ACC112 (cell line): ENCODE data around the gene RASD2.

Experiments
- H2AFZ ChIP-seq: fragments of 200-600 bp; sonication (generic); one replicate; pipeline ENCODE4 v1.6.0; 2017; ENCODE audit warnings: antibody characterized with exemption, low read length; ENCODE audit not compliant: unreplicated experiment
- H3K27ac ChIP-seq: fragments of 200-600 bp; sonication (generic); 2 replicates; pipeline ENCODE4 v1.5.1; 2014; ENCODE audit warnings: low read depth, mild to moderate bottlenecking, antibody characterized with exemption, low read length, moderate library complexity
- H3K27me3 ChIP-seq: fragments of 200-600 bp; sonication (generic); 2 replicates; pipeline ENCODE4 v1.6.1; 2014; ENCODE audit warnings: mild to moderate bottlenecking, antibody characterized with exemption, low read length, moderate library complexity, mixed read lengths; ENCODE audit not compliant: insufficient read depth
- H3K36me3 ChIP-seq: fragments of 200-600 bp; sonication (generic); 2 replicates; pipeline ENCODE4 v1.6.1; 2016; ENCODE audit warnings: mild to moderate bottlenecking, antibody characterized with exemption, low read length, moderate library complexity, mixed read lengths; ENCODE audit not compliant: insufficient read depth
- H3K4me1 ChIP-seq: fragments of 200-600 bp; sonication (generic); one replicate; pipeline ENCODE4 v1.6.1; 2016; ENCODE audit warnings: low read length, mixed read lengths; ENCODE audit not compliant: insufficient read depth, unreplicated experiment, control insufficient read depth
- H3K4me3 ChIP-seq: fragments of 200-600 bp; sonication (generic); 2 replicates; pipeline ENCODE4 v1.5.1; 2014; ENCODE audit warnings: mild to moderate bottlenecking, low read depth, low read length
- H3K79me2 ChIP-seq: fragments of 200-600 bp; sonication (generic); one replicate; pipeline ENCODE4 v1.6.0; 2016; ENCODE audit warnings: low read length; ENCODE audit not compliant: control insufficient read depth, unreplicated experiment, insufficient read depth

RASD2 gene

DNA sequence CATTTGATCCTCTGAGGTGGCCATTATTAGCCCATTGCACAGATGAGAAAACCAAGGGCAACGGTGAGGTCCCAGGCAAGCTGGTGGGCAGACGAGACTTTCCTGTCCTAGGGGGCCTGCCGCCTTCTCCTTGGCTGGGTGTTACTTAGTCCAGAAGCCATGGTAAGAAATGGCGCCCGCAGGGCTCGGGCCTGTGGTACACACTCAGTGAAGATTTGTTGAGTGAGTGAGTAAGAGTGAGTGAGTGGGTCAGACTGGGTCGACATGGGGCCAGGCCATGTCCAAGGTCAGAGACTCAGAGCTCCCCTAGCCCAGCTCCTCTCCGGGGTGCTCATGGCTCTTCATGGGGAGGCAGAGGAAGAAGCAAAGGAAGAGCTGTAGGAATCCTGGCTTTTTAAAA is 36.0 kb downstream of the RASD2 start:
- H3K79me2 ChIP-seq: no peaks in the 10 kb centered on the region
- no peaks in the 10 kb centered on the region for H3K4me1 ChIP-seq
- H2AFZ ChIP-seq: no peak overlapping the region
- H3K27ac ChIP-seq: no peak overlapping the region
- H3K4me3 ChIP-seq: no peak overlapping the region
- no peaks in the 10 kb centered on the region for H3K27me3 ChIP-seq
- no peaks in the 10 kb centered on the region for H3K36me3 ChIP-seq

DNA sequence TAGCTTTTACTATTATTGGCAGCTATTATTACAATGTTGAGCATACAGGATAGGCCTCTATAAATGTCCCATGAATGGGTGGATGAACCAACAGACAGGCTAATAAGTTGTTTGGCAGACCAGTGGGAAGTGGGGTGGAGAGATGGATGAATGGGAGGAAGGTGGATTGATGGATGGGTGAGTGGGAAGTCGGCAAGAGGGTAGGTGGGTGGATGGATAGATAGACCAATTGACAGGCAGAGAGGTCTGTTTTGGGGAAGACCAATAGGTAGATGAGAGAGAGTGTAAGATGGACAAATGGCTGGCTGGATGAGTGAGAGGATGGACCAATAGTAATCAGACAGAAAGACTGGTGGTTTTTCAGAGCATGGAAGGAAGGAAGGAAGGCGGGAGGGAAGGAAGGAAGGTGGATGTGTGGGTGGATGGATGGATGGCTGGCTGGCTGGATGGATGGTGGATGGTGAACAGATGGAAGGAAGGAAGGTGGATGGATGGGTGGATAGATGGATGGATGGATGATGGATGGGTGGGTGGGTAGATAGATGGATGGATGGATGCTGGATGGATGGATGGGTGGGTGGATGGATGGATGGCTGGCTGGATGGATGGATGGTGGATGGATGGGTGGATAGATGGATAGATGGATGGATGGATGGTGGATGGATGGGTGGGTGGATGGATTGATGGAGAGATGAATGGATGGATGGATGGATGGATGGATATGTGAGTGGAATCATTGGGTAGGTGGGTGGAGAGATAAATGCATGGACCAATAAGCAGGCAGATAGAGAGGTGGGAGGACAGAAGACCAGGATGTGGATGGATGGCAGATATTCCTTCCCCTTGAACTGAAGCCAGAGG is 37.4 kb downstream of the RASD2 start:
- Histone ChIP-seq H3K79me2 (no peaks in the 10 kb centered on the region), H3K4me3 (no peak overlapping the region), H3K36me3 (no peaks in the 10 kb centered on the region), H3K27me3 (no peaks in the 10 kb centered on the region), H3K27ac (no peak overlapping the region), H2AFZ (no peak overlapping the region), H3K4me1 (no peaks in the 10 kb centered on the region)

DNA sequence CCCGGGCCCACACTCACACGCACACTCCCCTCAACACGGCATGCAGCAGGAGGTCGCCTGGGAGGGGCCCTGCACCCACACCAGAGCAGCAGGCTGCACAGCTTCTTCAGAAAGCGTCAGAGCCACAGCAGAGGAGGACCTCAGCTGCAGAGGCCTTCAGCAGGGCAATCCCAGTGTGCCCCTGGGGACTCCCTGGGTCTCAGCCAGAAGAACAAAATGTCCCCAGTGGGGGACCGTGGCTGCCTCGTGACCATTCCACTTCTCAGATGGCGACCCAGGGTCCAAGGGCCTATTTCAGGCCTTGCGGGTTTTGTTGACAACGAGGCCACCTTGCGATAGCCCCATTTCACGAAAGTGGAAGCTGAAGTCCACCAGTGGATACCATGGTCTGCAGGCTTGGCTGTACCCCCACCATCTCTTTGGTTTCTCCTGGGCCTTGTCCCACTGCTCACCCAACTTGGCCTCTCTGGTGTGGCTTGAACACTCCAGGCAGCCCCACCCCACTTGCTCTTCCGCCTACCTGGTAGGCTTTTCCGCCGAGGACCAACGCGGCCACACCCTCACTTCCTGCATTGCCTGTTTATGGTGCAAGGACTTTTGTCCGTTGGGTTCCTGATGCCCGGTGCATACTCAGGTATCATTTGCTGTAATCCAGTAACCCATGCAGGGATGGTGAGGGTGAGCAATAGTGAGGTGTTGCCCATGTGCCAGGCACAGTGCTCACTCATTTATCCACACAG is 38.4 kb downstream of the RASD2 start:
- Histone ChIP-seq H3K36me3 (no peaks in the 10 kb centered on the region), H2AFZ (no peak overlapping the region), H3K27ac (no peak overlapping the region)

DNA sequence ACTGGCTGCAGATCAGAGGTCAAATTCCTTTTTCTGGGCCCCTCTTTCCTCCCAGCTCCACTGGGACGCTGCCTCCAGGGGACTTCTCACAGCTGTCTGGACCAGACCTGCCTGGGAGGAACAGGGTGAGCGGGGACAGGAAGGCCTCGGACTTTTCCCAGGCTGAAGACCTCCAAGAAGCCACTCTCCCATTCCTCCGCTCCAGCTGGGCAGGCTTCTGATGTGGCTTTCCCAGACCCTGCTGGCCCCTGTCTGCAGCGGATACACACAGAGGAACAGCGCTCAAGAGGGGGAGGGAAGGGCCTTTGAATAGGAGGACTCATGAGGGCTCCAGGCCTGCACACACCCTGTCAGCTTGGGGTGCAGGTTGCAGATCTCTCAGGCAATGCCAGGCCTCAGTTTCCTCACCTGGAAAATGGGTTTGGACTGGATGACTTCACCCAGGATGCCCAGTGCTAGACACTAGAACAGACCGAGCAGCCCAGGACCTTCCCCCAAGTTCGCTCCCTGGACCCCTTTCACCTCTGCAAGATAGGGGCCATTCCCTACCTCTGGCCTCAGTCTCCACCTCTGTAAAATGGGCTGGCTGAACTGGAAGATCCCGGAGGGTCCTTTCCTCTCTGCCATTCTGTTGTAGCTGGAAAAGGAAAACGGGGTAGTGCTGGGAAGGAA is 39.9 kb downstream of the RASD2 start:
- Histone ChIP-seq H3K27ac (no peak overlapping the region), H3K4me1 (no peaks in the 10 kb centered on the region), H2AFZ (no peak overlapping the region), H3K27me3 (no peaks in the 10 kb centered on the region), H3K36me3 (no peaks in the 10 kb centered on the region), H3K79me2 (no peaks in the 10 kb centered on the region), H3K4me3 (no peak overlapping the region)

More for the DNA sequence above, 38.4 kb downstream of the RASD2 start:
- no peaks in the 10 kb centered on the region for H3K4me1 ChIP-seq
- H3K27me3 ChIP-seq: no peaks in the 10 kb centered on the region
- no peaks in the 10 kb centered on the region for H3K79me2 ChIP-seq
- no peak overlapping the region for H3K4me3 ChIP-seq

DNA sequence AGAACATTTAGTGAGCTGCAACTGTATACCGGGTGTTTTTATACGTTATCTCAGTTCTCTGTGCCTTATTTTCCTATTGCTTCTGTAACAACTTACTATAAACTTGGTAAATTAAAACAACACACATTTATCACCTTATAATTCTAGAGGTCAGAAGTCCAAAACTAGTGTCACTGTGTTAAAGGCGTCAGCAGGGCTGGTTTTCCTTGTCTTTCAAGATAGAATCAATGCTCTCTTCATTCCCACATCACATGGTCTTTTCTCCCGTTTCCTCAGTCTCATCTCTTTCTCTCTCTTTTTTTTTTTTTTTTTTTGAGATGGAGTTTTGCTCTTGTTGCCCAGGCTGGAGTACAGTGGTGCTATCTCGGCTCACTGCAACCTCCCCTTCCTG is 40.4 kb downstream of the RASD2 start:
- no peak overlapping the region for H3K27ac ChIP-seq
- no peaks in the 10 kb centered on the region for H3K36me3 ChIP-seq
- no peak overlapping the region for H2AFZ ChIP-seq
- no peaks in the 10 kb centered on the region for H3K27me3 ChIP-seq
- no peak overlapping the region for H3K4me3 ChIP-seq
- H3K4me1 ChIP-seq: no peaks in the 10 kb centered on the region
- no peaks in the 10 kb centered on the region for H3K79me2 ChIP-seq

DNA sequence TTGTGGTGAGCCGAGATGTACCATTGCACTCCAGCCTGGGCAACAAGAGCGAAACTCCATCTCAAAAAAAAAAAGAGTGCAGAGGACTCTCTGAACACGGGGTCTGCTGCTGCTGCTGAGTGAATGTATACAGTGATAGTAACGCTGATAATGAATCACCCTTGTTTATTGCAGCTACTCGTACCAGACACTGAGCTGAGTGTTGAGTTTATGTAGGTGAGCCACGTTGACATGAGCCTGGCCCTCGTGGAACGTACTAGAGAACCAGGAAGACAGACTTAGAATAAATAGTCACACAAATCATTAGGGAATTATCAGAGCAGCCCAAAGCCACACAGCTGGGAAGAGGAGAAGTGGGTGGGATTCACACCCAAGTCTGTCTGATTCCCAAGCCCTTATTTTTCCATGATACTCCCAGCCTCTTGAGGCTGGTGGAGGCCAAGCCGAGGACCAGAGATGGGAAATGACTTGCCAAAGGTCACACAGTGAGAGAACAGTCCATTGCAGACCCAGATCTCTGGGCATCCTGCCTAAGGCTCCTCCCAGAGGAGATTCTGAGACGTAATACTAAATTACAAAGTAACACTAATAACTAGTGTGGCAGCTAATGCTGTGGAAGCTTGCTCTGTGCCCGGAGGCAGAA is 41.7 kb downstream of the RASD2 start:
- Histone ChIP-seq H2AFZ (no peak overlapping the region), H3K79me2 (no peaks in the 10 kb centered on the region), H3K27me3 (no peaks in the 10 kb centered on the region), H3K4me3 (no peak overlapping the region), H3K27ac (no peak overlapping the region), H3K36me3 (no peaks in the 10 kb centered on the region), H3K4me1 (no peaks in the 10 kb centered on the region)

DNA sequence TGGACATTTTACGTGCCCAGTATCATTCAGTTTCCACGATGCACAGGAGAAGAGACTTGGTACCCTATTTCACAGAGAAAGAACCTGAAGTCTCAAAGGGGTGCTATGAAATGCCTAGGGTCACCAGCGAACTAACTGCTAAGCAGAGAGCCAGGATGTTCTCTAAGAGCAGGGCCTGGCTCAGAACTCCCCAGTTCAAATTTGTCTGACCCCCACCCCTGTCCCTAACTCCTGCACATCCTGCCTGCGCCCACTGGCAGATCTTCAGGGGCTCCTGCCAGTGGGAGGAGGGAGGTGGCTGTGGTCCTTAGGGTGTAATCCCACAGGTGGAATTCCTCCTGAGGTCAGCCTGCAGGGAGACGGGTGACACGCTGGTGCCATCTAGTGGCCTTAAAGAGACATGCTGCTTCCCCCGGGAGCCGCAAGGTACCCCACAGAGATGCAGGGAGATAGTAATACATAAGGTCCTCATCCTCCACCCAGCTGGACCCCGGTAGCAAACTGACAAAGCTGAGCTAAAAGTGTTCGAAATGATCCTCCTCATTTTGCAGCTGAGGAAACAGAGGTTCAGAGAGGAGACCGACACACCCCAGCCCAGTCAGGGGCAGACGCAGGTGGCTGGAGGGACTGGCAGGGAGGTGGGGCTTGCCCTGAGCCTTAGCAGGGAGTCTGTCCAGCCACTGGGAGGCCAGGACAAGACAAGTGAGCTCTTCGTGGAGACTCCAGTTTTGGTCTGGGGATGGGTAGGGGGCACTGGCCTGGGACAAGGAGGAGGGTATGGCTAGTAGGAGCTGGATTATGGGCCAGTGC is 42.4 kb downstream of the RASD2 start:
- Histone ChIP-seq H3K27ac (no peak overlapping the region), H2AFZ (no peak overlapping the region), H3K36me3 (no peaks in the 10 kb centered on the region), H3K4me1 (no peaks in the 10 kb centered on the region), H3K4me3 (no peak overlapping the region), H3K27me3 (no peaks in the 10 kb centered on the region), H3K79me2 (no peaks in the 10 kb centered on the region)

DNA sequence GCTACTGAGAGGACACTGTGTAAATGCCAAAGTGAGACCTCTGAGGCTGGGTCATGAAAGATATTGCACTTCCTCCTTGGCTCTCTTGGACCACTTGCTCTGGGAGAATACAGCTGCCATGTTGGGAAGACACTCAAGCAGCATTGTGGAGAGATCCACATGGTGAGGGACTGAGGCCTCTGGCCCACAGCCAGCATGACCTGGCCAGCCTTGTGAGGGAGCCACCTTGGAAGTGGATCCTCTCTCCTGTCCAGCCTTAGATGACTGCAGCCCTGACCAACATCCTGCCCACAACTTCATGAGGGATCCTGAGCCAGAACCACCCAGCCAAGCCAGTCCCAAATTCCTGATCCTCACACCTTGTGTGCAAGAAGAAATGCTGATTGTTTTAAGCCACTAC is 46.1 kb downstream of the RASD2 start:
- H3K4me1 ChIP-seq: peaks cover 5% of the 10 kb centered on the region
- H3K27me3 ChIP-seq: no peaks in the 10 kb centered on the region
- H3K79me2 ChIP-seq: no peaks in the 10 kb centered on the region
- no peak overlapping the region for H3K27ac ChIP-seq
- H3K4me3 ChIP-seq: no peak overlapping the region
- no peaks in the 10 kb centered on the region for H3K36me3 ChIP-seq
- H2AFZ ChIP-seq: no peak overlapping the region

DNA sequence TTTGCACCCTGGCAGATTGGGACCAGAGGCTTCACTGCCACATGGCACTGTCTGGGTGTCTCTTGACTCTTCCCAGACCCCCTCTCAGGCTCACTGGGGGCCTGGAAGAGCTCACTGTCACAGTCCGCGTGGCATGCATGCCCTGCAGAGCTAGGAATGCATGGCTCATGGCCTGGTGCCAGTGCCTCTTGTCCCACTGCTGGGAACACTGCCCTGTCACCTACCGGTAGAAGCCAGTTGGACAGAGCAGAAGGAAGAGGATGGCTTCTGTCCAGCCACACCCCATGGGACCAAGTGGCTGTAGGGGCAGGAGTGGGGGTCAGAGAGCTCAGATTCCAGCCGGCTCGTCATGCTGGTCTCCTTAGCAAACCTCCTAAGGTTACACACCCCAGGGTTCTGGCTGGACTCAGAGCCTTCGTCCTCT is 46.8 kb downstream of the RASD2 start:
- Histone ChIP-seq H3K27me3 (no peaks in the 10 kb centered on the region), H3K27ac (no peak overlapping the region), H3K36me3 (no peaks in the 10 kb centered on the region), H3K4me3 (no peak overlapping the region), H2AFZ (no peak overlapping the region), H3K79me2 (no peaks in the 10 kb centered on the region), H3K4me1 (peaks cover 5% of the 10 kb centered on the region)

DNA sequence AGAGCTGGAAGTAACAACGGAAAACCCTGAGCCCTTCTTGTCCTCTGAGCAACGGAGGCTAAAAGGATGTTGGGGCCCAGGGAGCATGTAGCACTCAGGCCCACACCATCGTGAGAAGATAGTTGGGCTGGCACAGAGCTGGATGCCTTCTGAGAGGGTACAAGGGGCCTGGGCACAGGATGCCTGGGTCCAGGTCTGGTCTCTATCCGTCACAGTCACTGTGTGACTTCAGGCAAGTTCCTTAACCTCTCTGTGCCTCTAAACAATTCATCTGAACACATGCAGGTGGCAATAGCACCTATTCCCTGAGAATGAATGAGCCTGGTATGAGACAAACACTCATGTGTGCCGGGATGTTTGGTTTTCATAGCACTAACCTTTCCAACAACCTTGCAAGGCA is 47.3 kb downstream of the RASD2 start:
- Histone ChIP-seq H3K4me1 (peaks cover 5% of the 10 kb centered on the region), H3K27me3 (no peaks in the 10 kb centered on the region), H3K4me3 (no peak overlapping the region), H3K36me3 (no peaks in the 10 kb centered on the region), H2AFZ (no peak overlapping the region), H3K27ac (no peak overlapping the region), H3K79me2 (no peaks in the 10 kb centered on the region)
